GM21529 (cell line): ENCODE measurements around the gene TXLNG.

Experiments
- ATAC-seq: cut with Tn5 transposase; IDR thresholded peaks from one replicate; pipeline ENCODE4 v1.9.1; 2021; ENCODE audit not compliant: unreplicated experiment

The TXLNG gene

DNA sequence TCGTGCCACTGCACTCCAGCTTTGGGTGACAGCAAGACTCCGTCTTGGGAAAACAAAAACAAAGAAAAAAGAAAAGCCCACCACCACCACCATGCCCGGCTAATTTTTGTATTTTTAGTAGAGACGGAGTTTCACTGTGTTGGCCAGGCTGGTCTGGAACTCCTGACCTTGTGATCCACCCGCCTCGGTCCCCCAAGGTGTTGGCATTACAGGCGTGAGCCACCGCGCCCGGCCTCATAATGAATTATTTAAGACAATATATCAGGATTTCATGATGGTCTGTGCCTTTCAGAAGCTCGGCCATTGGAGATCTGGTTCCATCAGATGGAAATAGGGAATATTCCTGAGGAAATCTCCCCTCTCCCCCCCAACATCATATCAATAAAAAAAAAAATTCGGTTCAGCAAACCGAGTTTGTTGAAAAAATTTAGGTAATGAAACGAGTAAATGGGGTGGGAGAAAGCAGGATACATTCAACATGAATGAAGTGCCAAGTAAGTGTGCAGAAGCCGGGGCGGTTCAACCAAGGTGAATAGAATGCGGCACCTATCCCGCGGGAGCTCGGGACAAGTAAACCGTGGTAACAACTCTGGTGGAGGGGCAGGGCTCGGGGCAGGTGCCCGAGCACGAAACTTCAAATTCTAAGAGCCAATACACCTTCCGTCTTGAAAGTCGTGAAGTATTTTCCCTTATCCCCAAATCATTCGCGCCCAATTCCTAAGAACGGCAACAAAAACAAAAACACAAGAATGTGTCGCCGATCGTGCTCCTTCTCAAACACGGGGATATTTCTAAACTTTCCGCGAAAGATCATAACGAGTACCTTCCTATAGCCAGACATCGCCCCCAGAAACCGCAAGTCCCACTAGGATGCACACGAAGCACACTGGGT, 773 bp upstream of the TXLNG start:
- no peak for ATAC-seq

DNA sequence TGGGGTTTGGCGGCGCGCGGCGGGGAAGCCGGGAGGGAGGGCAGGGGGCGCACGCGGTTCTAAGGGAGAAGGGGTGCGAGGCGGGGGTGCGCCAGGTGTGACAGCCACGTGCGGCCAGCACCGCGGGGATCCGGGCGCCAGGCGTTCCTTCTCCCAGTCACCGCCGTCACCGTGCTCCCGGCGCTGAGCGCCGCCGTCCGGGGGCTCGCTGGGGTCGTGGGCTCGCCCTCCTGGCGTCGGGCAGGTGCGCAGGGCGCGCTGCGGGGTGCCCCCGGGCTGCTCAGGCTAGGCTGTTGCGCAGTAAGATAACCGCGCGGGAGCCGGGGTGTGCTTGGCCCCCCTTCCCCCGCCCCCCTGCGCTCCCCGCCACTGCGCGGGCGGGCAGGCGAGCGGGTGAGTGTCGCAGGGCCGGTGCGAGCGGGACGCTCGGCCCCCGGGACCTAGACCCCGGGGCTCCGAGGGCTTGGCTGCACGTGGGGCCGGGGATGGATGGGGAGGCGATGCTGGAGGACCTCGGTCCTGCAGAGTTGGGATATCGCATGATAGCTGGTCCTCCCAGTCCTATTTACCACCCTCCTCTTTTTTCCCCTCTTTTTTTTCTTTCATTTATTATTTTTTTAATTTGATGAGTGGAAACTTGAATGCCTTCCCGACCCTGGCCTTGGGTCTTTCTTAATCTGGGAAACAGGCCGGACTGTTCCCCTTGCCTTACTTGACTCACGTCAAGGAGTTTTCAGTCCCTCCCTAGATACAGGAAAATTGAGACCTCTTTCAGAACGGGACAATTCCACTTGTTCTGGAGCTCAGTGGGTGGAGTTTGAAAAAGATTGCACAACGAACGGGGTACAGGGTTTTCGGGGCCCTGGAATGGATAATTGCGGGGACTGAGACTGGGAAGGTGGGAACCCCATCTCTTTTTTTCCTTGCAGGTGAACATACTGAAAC, 797 bp downstream of the TXLNG start:
- peak; percentile 18 for ATAC-seq

DNA sequence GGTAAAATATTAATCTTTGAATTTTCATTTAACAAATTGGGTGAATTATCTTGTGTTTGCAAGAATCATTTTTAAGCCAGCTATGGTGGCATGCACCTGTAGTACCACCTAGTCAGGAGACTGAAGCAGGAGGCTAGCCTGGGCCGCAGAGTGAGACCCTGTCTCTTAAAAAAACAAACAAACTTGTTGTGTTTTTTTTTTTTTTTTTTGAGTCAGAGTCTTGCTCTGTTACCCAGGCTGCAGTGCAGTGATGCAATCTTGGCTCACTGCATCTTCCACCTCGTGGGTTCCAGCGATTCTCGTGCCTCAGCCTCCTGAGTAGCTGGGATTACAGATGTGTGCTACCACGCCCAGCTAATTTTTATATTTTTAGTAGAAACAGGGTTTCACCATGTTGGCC, 2.2 kb downstream of the TXLNG start:
- ATAC-seq, result no peak

DNA sequence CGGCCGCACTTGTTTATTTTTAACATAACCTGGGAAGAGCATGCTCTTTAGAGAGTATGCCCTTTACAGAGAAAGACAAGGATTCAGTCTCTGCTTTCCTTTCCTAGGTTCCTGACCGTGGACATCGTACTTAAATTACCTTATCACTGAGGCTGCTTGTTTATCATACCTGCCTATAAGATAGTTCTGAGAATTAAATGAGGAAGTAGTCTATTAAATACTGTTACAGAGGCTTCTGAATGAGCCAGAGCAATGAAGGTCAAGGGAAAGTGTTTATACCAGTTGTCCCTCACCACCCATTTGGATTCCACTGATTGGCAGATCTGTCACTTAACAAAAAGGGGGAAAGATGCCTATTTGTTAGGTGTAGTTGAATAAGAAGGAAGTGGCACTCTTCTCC, 10.0 kb downstream of the TXLNG start:
- no peak for ATAC-seq

DNA sequence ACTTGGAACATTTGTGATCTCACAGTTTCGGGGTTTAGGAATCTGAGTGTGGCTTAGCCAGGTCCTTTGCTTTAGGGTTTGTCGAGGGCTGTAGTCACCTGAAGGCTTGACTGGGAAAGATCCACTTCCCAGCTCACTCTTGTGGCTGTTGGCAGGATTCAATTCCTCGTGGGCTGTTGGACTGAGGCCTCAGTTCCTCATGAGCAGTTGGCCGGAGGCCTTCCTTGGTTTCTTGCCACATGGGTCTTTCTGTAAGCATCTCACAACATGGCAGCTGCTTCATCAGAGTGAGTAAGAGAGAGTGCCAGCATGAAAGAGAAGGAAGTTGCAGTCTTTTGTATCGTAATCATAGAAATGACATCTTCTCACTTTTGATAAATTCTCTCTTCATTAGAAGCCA, 11.1 kb downstream of the TXLNG start:
- ATAC-seq, result no peak

DNA sequence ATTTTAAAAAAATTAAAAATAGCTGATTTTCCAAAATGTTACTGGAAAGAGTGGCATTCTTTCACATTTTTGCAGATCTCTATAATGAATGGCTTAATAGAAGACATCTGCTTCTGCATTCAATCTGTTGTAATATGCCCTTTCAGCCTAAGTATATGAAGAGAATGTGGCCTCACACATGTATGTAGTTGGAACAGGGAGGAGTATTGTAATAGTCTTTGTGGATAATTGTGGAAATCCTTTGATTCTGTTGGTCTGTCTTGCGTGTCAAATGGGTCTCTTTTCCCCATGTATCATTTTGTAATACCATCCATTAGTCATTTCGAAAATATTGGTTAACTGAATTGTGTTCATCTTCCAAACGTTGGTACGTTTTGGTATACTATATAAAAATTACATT, 11.6 kb downstream of the TXLNG start:
- no peak for ATAC-seq

DNA sequence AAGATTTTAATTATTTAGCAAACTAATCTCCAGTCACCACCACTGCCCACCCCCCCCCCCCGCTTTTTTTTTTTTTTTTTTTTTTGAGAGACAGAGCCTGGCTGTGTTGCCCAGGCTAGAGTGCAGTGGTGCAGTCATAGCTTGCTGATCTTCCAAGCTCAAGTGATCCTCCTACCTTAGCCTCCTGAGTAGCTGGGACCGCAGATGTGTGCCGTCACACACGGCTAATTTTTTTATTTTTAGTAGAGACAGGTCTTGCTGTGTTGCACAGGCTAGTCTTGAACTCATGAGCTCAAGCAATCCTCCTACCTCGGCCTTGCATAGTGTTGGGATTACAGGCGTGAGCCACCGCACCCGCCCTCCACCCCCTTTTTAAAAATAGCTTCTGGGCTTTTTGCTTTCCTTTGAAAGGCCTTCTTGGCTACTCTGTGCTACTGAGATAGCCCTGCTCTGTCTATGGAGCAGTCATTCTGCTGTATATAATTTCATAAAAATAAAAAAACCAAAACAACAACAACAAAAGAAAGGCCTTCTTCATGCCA, 18.7 kb downstream of the TXLNG start:
- ATAC-seq, result peak; percentile 72

DNA sequence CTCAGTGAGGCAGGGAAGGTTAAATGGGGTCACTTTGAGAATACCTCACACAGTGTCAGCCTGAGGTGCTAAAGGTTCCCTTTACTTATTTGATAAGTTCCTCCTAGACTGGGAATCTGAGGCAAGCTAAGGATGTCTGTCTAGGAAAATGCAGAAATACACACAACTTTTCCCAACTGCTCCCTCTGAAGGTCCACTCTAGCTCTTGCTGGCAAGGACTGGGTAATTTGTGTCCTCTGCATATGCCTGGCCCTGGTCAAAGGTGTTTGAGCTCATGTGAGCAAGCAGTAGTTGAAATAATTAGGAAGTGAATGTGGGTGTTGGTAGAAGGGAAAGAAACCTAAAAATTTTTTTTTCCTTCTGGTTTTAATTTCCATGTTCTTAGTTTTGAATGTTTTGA, 21.3 kb downstream of the TXLNG start:
- peak; percentile 48 for ATAC-seq

DNA sequence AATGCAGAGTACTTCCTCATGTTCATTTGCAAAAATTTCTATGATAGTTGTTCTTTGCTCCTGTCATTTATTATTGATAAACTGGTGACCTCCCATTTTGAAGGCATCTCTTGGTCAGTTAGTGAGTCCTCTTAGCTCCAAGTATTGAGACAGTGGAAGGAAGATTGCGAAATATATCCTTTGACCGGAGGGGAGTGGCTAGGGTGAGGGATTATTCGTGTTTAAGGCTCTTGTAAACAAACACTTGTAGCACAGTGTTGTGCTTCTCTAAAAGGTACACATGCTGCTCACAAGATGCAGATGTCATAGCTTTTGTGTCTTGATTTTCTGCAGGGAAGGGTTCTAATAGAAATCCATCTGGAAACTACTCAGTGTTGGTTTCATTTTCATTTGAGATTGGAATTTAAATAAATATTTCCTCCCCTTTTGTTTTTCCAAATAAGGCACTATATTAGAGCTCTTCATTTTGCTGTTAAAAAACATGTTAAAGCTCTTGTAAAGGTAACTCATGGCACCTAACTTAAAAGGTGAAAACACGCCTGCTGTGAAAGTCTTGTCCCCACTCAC, 21.8 kb downstream of the TXLNG start:
- no peak for ATAC-seq

DNA sequence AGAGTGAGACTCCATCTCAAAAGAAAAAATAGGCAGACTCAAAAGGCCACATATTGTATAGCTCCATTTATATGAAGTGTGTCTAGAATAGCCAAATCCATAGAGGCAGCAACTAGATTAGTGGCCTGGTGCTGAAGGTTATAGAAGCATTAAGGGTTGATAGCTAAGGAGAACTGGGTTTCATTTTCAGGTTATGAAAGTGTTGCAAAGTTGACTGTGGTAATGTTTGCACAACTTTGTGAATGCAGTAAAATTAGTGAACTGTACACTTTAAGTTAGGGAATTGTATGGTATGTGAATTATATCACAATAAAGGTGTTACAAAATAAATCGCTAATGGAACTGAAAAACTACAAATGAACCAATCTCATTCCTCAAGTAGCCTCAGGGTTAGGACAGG, 28.3 kb downstream of the TXLNG start:
- ATAC-seq, result no peak

DNA sequence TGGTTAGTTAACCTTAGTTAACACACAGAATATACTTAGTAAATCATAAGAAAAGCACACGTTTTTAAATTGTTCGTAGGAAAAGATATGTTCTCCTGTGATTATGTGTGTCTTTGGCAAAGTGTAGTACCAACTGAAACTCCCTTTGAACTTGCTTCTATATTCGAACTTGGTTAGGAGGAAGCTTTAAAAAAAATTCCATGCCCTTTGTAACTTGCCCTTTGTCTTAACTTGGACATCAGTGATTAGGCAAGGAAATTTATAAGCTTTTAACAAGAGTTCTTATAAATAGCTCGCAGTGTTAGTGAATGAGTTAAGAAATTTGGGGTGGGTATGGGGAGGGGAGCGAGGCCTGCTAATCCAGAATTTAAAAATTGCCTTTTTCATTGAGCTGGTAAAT, 33.4 kb downstream of the TXLNG start:
- ATAC-seq, result no peak

DNA sequence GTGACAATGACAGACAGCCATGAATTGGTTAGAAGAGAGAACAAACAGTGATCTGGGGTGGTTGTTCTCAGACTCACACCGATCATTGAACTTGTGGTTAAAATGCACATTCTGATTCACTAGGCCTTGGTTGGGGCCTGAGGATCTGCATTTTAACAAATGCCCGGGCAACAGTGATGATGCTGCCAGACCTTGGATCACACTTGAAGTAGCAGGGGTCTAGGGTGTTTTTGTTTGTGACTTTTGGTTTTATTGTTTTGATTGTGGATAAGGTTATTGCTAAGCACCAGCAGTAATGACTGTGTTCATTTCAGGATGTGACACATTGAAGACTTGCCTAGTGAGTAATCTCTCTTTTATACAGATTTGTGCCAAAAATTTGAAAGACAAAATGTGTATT, 36.5 kb downstream of the TXLNG start:
- ATAC-seq, result no peak

DNA sequence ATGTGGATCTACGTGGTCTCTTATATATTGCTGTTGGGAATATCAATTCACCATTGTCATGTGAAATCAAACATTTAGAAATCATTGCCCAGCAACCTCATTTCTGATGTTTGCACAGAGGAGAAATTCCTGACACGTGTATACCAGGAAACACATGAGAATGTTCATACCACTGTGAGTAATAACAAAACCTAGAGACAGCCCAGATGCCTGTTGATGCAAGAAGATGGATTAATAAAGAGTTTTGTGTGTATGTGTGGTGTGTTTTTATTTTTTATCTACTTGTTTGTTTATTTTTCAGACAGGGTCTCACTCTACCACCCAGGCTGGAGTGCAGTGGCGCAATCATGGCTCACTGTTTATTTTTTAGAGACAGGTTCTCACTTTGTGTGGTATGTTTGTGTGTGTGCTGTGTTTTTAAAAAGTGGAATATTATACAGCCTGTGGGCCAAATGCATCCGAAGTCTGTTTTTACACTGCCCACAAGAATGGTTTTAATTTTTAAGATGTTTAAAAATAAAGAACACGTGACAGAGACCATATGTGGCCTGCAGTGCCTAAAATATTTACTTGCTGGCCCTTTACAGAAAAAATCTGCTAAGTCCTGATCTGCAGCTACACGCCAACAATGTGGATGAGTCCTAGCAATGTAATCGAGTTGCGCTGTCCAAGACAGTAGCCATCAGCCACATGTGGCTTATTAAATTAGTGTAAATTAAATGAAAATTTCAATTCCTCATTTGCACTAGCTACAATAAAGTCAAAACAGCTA, 39.2 kb downstream of the TXLNG start:
- peak; percentile 43 for ATAC-seq

DNA sequence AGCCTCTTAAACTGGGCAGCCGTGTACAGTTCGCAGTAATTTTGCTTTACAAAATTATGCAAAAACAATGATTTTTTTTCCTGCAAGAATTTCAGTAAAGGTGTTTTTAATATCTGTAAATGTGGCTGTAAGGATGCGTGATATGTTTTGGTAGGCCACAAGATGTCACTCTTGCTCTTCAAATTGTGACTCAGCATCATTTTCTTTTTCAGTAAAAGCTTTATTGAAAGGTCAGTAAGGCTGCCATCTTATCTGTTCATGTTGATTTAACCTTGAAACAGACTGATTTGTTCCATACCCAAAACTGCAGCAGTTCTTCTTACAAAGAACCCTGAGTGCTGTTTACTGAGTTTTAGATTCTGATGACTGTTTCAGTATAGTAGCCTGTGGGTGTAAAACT, 39.9 kb downstream of the TXLNG start:
- no peak for ATAC-seq

DNA sequence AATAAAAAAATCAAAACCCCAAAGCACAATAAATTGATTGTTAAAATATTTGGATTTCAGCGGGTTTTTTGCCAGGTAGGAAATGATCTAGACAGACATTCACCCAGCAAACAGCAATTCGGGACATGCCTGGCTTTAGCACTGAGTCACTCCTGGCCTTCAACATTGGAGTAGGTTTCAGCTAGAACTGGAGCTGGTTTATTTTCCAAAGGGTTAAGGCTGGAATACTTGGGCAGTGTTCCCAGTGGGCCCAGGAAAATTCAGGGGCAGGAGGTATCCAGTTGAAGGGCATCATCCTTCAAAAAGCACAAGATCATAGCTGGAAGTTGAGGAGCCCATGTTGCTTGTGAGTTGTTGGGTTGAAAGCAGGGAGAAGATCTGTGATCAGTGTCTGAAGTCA, 41.0 kb downstream of the TXLNG start:
- no peak for ATAC-seq

DNA sequence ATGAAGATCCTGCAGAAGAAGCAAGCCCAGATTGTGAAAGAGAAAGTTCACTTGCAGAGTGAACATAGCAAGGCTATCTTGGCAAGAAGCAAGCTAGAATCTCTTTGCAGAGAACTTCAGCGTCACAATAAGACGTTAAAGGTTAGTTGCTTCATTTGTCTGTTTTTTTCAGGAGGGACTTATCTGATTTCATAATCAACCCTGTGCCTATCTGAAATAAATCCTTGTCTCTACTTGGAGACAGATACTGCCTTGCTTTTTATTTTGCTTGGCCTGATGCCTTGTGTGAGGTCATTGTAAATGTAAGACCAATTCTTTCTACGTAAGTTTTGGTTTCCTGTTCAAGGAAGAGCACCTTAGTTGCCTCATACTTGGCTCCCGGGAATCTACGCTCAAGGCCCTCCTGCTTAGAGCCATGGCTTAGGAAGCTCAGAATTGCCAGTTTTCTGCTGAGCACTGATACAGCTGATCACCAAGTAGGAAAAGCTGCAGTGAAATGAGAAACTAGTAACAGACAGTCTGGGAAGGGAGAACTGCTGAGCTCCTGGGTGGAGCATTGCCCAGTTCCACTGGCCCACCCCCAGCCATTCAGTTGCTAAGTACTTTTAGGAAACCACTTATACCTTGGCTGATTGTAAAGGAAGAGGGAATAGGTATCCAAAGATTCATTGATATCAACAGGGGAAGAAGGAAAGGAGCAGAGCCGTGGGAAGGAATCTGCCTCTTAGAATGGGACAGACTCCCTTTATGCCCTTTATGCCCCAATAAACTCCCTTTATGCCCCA, 42.0 kb downstream of the TXLNG start:
- no peak for ATAC-seq

DNA sequence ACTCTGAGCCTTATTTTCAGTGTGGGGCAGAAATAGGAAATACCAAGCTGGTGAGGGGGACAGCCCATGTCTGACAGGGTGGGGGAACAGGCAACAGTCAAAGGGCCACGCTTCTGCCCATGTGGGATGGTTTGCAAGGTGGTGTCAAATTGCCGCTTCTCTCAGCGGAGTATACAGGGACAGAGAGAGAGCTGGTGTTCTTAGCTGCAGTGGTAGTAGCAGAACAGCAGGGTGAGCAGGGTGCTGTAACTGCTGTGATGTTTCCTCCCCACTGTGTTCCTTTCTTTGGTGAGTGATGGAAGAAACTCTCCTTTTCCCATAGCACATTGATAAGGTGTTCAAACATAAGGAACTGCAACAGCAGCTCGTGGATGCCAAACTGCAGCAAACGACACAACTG, 46.0 kb downstream of the TXLNG start:
- no peak for ATAC-seq

DNA sequence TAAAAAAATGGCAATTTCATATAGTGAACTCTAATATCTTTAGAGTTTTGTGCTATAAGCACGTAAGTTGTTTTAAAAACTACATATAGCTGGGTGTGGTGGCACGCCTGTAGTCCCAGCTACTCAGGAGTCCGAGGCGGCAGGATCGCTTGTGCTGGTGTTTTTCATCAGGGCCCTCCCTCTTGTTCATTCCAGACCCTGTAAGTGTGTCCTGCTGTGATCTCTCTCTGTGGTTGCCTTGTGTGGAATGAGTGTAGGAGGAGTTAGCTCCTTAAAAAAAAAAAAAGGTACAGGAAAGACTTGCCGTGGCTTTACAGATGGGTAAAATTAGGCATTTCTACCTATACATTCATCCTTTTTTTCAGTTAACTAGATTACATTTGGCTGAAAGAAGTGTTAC, 48.5 kb downstream of the TXLNG start:
- no peak for ATAC-seq

DNA sequence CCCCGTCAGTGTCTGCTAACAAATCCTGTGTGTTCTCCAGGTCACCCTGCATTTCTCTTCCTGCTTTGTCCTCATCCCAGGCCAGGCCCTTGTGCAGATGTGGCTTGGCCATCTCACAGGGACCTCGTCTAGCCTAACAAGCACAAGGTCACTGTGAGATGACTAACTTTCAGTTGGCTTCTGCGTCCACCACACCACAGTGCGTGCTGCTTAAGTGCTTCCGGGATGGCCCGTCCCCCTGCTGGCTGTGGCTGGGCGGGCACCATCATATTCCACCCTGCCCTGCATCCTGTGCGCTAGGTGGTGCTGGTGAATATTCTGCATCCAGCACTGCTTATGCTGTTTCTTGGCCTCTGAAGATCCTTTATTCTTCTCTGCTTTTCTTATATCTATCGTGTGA, 50.1 kb downstream of the TXLNG start:
- ATAC-seq, result no peak
